CD4-positive, alpha-beta T cell treated with Interleukin-21 for 1 hour (primary cell): ENCODE measurements around the gene PKHD1.
A peak's percentile ranks its signal among the peaks of the same experiment; 100 is the strongest.

Experiments
- DNase-seq: peaks from one replicate; pipeline ENCODE4 v3.0.0-alpha.2; 2020

Gene PKHD1

GRCh38 chr6:52102405-52102804 is 15.0 kb upstream of the PKHD1 start:
- DNase-seq = no peak

DNA sequence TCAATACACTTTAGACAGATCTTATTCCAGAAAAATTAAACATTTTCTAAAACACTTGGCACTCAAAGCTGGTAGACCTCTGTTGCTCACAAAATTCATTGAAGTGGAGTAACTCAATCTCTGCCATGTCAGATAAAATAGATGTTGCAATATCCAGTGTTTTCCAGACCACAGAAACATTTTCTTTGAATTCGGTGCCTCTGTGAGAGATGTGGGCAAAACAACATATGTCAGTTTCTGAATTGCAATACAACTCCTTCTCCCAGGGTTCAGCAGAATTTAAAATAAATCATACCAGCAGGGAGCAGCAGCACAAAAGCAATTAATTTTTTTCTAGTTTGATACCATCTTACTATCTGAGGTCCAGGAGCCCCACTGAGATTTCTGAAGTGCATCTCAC is 11.3 kb upstream of the PKHD1 start:
- no peak for DNase-seq

DNA sequence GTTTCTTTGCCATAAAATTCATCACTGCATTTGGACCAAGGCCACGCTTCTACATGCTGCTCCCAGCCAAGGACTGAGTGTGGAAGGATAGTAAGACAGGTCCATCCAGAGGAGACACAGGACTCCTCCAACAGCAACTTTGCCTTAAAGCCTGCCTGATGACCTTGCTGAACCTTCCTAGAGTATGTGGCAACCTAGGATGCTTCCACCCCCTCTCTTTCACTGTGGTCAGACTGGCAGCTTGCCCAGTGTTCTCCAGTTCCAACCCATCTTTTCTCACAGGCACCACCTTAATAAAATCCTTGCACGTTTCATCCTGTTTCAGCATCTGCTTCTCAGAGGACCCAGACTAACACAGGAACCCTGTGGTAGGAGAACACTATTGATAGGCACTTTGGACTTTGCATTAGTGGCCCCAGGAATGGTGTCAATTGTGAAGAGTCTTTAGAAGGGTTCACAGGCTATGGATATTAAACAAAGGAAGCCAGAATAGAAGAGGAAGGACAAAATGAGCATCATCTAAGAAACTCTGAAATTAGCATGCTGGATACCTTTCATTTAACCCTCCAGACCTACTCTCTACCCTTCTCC is 2.4 kb upstream of the PKHD1 start:
- DNase-seq = no peak

DNA sequence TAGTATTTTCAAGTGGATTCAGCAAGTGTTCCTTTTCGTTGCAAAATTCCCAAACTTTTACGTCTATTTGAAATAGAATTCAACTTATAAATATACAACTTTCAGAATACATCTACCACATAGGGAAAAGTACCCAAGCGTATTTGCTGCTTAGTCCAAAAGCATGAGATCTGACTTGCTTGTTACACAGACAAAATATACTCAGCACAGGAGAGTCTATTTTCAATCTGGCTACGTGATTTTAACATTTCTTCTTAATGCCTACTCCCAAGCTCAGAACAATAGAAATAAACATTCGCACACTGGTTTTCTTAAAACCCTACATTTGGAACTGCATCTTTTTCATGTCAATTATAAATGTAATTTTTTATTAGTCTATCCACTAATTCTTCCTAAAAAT is 672 bp downstream of the PKHD1 start:
- no peak for DNase-seq

- no peak for DNase-seq
These were observed 6.2 kb downstream of the PKHD1 start for GRCh38 chr6:52081237-52081636.

DNA sequence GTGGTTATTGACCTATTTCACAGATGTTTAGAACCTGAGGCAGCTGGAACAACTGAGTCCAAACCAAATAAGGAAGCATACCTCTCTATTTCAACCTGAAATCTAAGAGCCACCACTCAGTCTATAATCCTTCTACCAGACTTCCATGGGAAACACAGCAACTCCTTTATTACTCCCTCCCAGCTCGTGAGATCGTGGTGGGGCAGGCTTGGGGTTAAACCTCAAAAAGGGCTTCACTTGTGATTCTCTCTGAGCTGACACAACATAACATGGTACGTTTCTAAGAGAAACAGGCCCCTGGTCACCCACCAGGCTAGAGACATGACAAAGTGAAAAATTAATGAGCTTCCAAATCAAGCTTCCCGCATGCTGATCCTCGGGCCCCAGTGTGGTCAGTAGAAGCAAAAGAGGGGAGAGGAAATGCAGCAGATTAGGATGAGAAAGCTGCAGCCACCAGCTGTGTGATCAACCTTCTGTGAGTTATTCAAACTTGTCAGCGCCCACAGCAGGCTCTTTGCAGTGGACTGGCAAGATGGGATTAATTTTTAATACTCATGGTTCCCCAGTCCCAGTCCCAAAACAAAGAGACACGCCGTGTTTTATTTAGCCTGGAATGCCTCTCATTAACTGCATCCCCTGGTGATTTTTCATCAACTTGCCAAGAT is 9.3 kb downstream of the PKHD1 start:
- DNase-seq = no peak

- no peak for DNase-seq
These were observed 10.1 kb downstream of the PKHD1 start for GRCh38 chr6:52077180-52077884.

DNA sequence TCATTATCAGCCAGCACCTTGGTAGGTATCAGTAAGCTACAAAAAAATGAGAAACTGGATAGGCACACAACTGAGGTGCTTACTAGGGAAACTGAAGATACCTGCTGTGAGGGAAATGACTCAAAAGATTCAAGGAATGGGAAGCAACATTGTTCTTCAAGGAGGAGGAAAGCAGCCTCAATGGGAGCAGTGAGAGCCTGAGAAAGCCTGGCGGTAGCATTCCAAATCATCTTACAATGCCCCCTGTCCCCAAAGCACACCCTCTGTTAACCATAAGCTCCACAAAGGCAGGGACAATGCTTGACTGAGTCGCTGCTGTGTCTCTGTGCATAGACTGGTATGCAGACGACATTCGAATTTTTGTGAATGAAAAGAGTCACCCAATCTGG is 10.6 kb downstream of the PKHD1 start:
- no peak for DNase-seq

GRCh38 chr6:52074716-52075115 is 12.7 kb downstream of the PKHD1 start:
- no peak for DNase-seq

GRCh38 chr6:52074155-52074554 is 13.3 kb downstream of the PKHD1 start:
- no peak for DNase-seq

- DNase-seq = no peak
These were observed 21.8 kb downstream of the PKHD1 start for GRCh38 chr6:52065621-52066020.

- peak; percentile 66 for DNase-seq
These were observed 23.6 kb downstream of the PKHD1 start for GRCh38 chr6:52063584-52064344.

- no peak for DNase-seq
These were observed 25.9 kb downstream of the PKHD1 start for GRCh38 chr6:52061481-52061880.

GRCh38 chr6:52059821-52060220 is 27.6 kb downstream of the PKHD1 start:
- no peak for DNase-seq

GRCh38 chr6:52055451-52055850 is 32.0 kb downstream of the PKHD1 start:
- DNase-seq = no peak

DNA sequence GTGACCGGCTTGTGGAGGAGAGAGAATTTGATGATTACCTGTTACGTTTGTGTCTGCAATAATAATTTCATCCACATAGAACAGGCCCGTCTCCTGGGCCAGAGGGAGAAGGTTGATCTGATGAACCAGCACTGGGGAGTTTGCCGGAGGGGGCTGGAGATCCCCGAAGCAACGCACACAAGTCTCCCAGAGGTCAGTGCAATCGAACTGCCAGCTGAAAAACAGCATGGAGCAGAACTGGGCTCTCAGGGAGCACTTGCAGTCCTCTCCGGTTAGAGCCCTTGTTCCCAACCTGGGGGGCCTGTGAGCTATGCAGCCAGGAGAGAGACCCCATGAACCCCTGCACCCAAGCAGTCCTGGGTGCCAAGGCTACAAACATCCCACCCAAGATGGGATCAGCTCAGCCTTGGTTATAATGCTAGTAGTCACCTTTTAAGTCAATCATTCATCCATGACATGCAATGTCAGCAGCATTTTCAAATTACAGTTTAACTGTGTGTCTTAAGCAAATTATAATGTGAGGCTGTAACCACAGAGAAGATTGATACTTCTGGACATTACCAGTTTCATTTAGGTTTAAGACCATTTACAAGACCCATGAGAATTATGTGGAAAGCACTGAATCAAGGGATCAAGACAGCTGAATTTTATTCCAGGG is 34.2 kb downstream of the PKHD1 start:
- no peak for DNase-seq

DNA sequence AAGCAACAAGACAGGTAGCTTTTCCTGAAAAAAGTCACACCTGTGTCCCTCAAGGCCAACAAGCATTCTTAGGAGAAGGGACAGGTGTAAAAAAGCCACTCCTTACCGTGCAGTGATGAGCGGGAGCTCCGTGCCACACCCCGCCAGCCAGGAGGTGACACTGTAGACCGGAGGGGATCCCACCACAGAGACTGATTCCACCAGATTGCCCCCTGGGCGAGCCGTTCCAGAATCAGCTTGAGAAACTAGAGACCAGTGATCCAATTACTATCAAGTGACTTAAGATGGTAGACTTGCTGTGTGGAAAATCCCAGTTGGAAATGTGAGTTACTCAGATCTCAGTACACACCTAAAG is 37.4 kb downstream of the PKHD1 start:
- DNase-seq = no peak

GRCh38 chr6:52049252-52050050 is 38.0 kb downstream of the PKHD1 start:
- DNase-seq = peak; percentile 34

- DNase-seq = no peak
These were observed 41.0 kb downstream of the PKHD1 start for GRCh38 chr6:52046456-52046855.

- DNase-seq = no peak
These were observed 41.9 kb downstream of the PKHD1 start for GRCh38 chr6:52045481-52045880.

- no peak for DNase-seq
These were observed 42.4 kb downstream of the PKHD1 start for GRCh38 chr6:52045033-52045432.

DNA sequence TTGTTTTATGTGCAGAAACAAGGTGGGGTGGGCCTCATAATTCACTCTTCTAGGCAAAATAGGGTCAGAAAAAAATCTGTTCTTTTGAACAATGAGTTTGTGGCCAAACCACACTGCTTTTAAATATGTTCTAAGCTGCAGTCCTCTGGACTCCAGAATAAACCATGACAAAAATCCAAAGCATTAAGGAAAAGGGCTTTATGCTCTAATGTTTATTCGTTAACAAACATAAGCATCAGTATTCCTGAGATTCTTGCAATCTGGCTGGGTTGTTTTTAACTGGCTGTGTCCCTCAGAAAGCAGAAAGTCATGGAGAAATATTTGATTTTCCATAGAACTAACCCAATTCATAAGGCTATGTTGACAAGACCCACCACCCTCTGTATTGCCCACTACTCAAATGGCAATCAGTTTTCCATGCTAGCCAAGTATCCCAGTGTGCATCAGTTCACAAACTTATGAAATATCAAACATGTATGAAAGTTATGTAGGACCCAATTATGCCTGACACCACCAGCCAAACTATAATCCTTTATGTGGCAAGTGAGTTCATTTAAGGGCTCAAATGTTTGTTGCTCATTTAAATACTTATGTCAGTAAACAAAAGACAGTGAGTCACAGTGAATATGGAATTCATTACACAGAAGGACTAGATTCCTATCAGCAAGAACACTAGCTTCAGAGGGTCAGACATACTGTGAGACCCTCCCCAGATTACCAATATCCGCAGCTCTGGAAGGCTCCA is 45.1 kb downstream of the PKHD1 start:
- no peak for DNase-seq
